Breast epithelium (tissue), 4 donors: ENCODE measurements around the gene CA14. TPM values are rescaled to one million over a fixed set of nuclear protein-coding genes. Genes with fewer than 3 reads are reported as not detected.

ENCODE experiments used
- DNase-seq, 2 donors: peaks; one replicate each; pipeline ENCODE4 v3.0.0-alpha.2; 2019; ENCODE audit warnings: low spot score in 2 of 2
- H3K27ac ChIP-seq, 2 donors: fragments of 200-600 bp; sonication (generic) in 1 of 2; one replicate each; pipeline ENCODE4 v1.5.1; 2016 to 2019; ENCODE audit warnings: mild to moderate bottlenecking in 1 of 2
- H3K27me3 ChIP-seq, 2 donors: fragments of 200-600 bp; sonication (generic) in 1 of 2; one replicate each; pipeline versions ENCODE4 v1.5.1 to v1.6.0; 2017 to 2019; ENCODE audit warnings: control low read depth in 1 of 2, mild to moderate bottlenecking in 1 of 2
- H3K36me3 ChIP-seq: fragments of 200-600 bp; one replicate; pipeline ENCODE4 v1.5.1; 2019
- H3K4me1 ChIP-seq, 2 donors: fragments of 200-600 bp; sonication (generic); one replicate each; pipeline ENCODE4 v1.5.1; 2016 to 2019; ENCODE audit warnings: control low read depth in 1 of 2
- H3K4me3 ChIP-seq, 3 donors: fragments of 200-600 bp; sonication (generic); 1 replicate in 2 of 3; 2 replicates in 1 of 3; pipeline ENCODE4 v1.5.1; 2016 to 2019; ENCODE audit warnings: mild to moderate bottlenecking in 3 of 3, moderate library complexity in 2 of 3
- H3K9me3 ChIP-seq, 2 donors: fragments of 200-600 bp; sonication (generic) in 1 of 2; one replicate each; pipeline ENCODE4 v1.5.1; 2016 to 2019; ENCODE audit warnings: control low read depth in 1 of 2
- CTCF ChIP-seq, 3 donors: fragments of 450-650 bp; IDR thresholded peaks; one replicate each; pipeline ENCODE4 v1.5.1; 2016 to 2017; ENCODE audit warnings: antibody characterized with exemption in 3 of 3, mild to moderate bottlenecking in 3 of 3, moderate library complexity in 3 of 3
- POLR2A ChIP-seq: fragments of 450-650 bp; IDR thresholded peaks from one replicate; pipeline ENCODE4 v1.6.1; 2016; ENCODE audit warnings: antibody characterized with exemption, mild to moderate bottlenecking, moderate library complexity
- POLR2AphosphoS5 ChIP-seq, 3 donors: sonication (generic); formaldehyde crosslinking; IDR thresholded peaks; one replicate each; pipeline ENCODE4 v1.6.1; 2017; ENCODE audit warnings: antibody characterized with exemption in 3 of 3
- intact Hi-C: fragments of 100-400 bp; cut with DNase I; formaldehyde crosslinking; loops from one replicate; pipeline ENCODE4 v1.15.1; 2023; ENCODE audit warnings: low total_unique reads
- total RNA-seq, 3 donors: library from RNA; depleted of rRNA; stranded (reverse); fragments of >200 nt; gene quantifications; one replicate each; pipeline ENCODE4 v1.1.0, GENCODE V29; 2016

The CA14 gene
- total RNA-seq, 3 donors from 2014 or later = not detected

- no peak for TF ChIP-seq POLR2AphosphoS5 (IDR thresholded peaks at IDR 0.05)
- peaks cover 0 to 2% of the 10 kb centered on the region in 2 donors for H3K4me1 ChIP-seq
- no peaks in the 10 kb centered on the region for H3K27me3 ChIP-seq
- no peaks in the 10 kb centered on the region for H3K36me3 ChIP-seq
- intact Hi-C loops = no loop called here
- DNase-seq = no peak
- no peaks in the 10 kb centered on the region for H3K9me3 ChIP-seq
- H3K4me3 ChIP-seq = no peak overlapping the region
- no peak overlapping the region for H3K27ac ChIP-seq
Measured at GRCh38 chr1:150259217-150259616, 1.6 kb downstream of the CA14 start.

GRCh38 chr1:150259758-150260669, 2.4 kb downstream of the CA14 start:
- intact Hi-C loops = no loop called here
- H3K4me3 ChIP-seq = peak overlapping the region in 2 of 3 donors; percentile 24 to 40
- H3K27ac ChIP-seq = peak overlapping the region; percentile 54 to 66
- H3K9me3 ChIP-seq = no peaks in the 10 kb centered on the region
- H3K36me3 ChIP-seq = peaks cover 4% of the 10 kb centered on the region
- peak in 1 of 3 donors; percentile 19 for TF ChIP-seq POLR2AphosphoS5 (IDR thresholded peaks at IDR 0.05)
- no peak for TF ChIP-seq CTCF (IDR thresholded peaks at IDR 0.05)
- H3K27me3 ChIP-seq = no peaks in the 10 kb centered on the region
- DNase-seq = peak in 1 of 2 donors; percentile 54
- peaks cover 0 to 2% of the 10 kb centered on the region in 2 donors for H3K4me1 ChIP-seq

- no peak overlapping the region for H3K27ac ChIP-seq
- peaks cover 11% of the 10 kb centered on the region for H3K36me3 ChIP-seq
- peaks cover 0 to under 1% of the 10 kb centered on the region in 2 donors for H3K4me1 ChIP-seq
- intact Hi-C loops = no loop called here
- no peak for DNase-seq
- no peaks in the 10 kb centered on the region for H3K27me3 ChIP-seq
- no peaks in the 10 kb centered on the region for H3K9me3 ChIP-seq
- H3K4me3 ChIP-seq = no peak overlapping the region
- TF ChIP-seq POLR2A = no peak
- no peak for TF ChIP-seq CTCF (IDR thresholded peaks at IDR 0.05)
- TF ChIP-seq POLR2AphosphoS5 (IDR thresholded peaks at IDR 0.05) = no peak
Measured at GRCh38 chr1:150261367-150261766, 3.8 kb downstream of the CA14 start.

GRCh38 chr1:150262388-150263320, 5.1 kb downstream of the CA14 start:
- peaks cover 11% of the 10 kb centered on the region for H3K36me3 ChIP-seq
- no peak for DNase-seq
- no peaks in the 10 kb centered on the region for H3K9me3 ChIP-seq
- no peak overlapping the region for H3K27ac ChIP-seq
- no peaks in the 10 kb centered on the region for H3K27me3 ChIP-seq
- no peak overlapping the region for H3K4me3 ChIP-seq
- intact Hi-C loops = no loop called here
- peaks cover 6 to 7% of the 10 kb centered on the region in 2 donors for H3K4me1 ChIP-seq
- TF ChIP-seq POLR2A = no peak
- TF ChIP-seq CTCF (IDR thresholded peaks at IDR 0.05) = no peak
- TF ChIP-seq POLR2AphosphoS5 (IDR thresholded peaks at IDR 0.05) = no peak

GRCh38 chr1:150263549-150263948, 6.0 kb downstream of the CA14 start:
- Histone ChIP-seq H3K27ac (no peak overlapping the region), H3K4me1 (peaks cover 10 to 12% of the 10 kb centered on the region in 2 donors), H3K4me3 (no peak overlapping the region), H3K36me3 (peaks cover 11% of the 10 kb centered on the region), H3K9me3 (no peaks in the 10 kb centered on the region), H3K27me3 (no peaks in the 10 kb centered on the region)
- intact Hi-C loops = no loop called here
- TF ChIP-seq POLR2AphosphoS5 (IDR thresholded peaks at IDR 0.05) = no peak
- TF ChIP-seq CTCF (IDR thresholded peaks at IDR 0.05) = no peak
- no peak for TF ChIP-seq POLR2A
- no peak for DNase-seq
